Right lung (tissue), 5 donors: Measurements from ENCODE around the gene GRID2. TPM values are rescaled to one million over a fixed set of nuclear protein-coding genes. Genes with fewer than 3 reads are reported as not detected.
A peak's percentile ranks its signal among the peaks of the same experiment; 100 is the strongest.

ENCODE experiments used
- DNase-seq, 2 donors: peaks; one replicate each; pipeline ENCODE4 v3.0.0-alpha.2; 2013
- polyA plus RNA-seq, 5 donors: library from polyadenylated mRNA; unstranded; fragments of 120-200 nt; gene quantifications; one replicate each; pipeline versions ENCODE4 v1.2.1 to v1.2.3, GENCODE V29; 2013; ENCODE audit warnings: inconsistent platforms in 1 of 5, low replicate concordance in 1 of 5; ENCODE audit not compliant: insufficient read length in 5 of 5, insufficient read depth in 1 of 5

GRID2 gene
- polyA plus RNA-seq, 5 donors: 0.09 to 0.58 (median 0.17) TPM

- DNase-seq: no peak
Measured at GRCh38 chr4:93407493-93408275, 1103.9 kb downstream of the GRID2 start.

GRCh38 chr4:93409035-93409434 is 1105.3 kb downstream of the GRID2 start:
- no peak for DNase-seq

GRCh38 chr4:93414041-93414550 is 1110.3 kb downstream of the GRID2 start:
- no peak for DNase-seq

GRCh38 chr4:93416344-93417128 is 1112.8 kb downstream of the GRID2 start:
- DNase-seq: no peak

GRCh38 chr4:93431371-93431770 is 1127.6 kb downstream of the GRID2 start:
- DNase-seq: no peak

GRCh38 chr4:93433840-93434239 is 1130.1 kb downstream of the GRID2 start:
- DNase-seq: no peak

- DNase-seq: no peak
Measured at GRCh38 chr4:93436000-93436626, 1132.3 kb downstream of the GRID2 start.

- DNase-seq: no peak
Measured at GRCh38 chr4:93437991-93438390, 1134.2 kb downstream of the GRID2 start.

GRCh38 chr4:93444860-93445259 is 1141.1 kb downstream of the GRID2 start:
- no peak for DNase-seq

- no peak for DNase-seq
Measured at GRCh38 chr4:93446038-93446437, 1142.3 kb downstream of the GRID2 start.

- no peak for DNase-seq
Measured at GRCh38 chr4:93448691-93449293, 1145.0 kb downstream of the GRID2 start.

- DNase-seq: no peak
Measured at GRCh38 chr4:93451954-93452353, 1148.2 kb downstream of the GRID2 start.

GRCh38 chr4:93461541-93461940 is 1157.8 kb downstream of the GRID2 start:
- peak; percentile 10 to 14 for DNase-seq

GRCh38 chr4:93466446-93466845 is 1162.7 kb downstream of the GRID2 start:
- no peak for DNase-seq

- no peak for DNase-seq
Measured at GRCh38 chr4:93467484-93468155, 1163.9 kb downstream of the GRID2 start.

GRCh38 chr4:93469560-93469959 is 1165.8 kb downstream of the GRID2 start:
- no peak for DNase-seq

GRCh38 chr4:93475730-93476129 is 1172.0 kb downstream of the GRID2 start:
- no peak for DNase-seq

GRCh38 chr4:93478805-93479204 is 1175.0 kb downstream of the GRID2 start:
- no peak for DNase-seq

GRCh38 chr4:93480452-93480851 is 1176.7 kb downstream of the GRID2 start:
- no peak for DNase-seq

- no peak for DNase-seq
Measured at GRCh38 chr4:93495346-93495745, 1191.6 kb downstream of the GRID2 start.

GRCh38 chr4:93501244-93501643 is 1197.5 kb downstream of the GRID2 start:
- no peak for DNase-seq
